ENCODE results near the gene NYAP1.
A peak's percentile ranks its signal among the peaks of the same experiment; 100 is the strongest.

The NYAP1 gene

GRCh38 chr7:100475549-100475948 is 8.2 kb upstream of the NYAP1 start:
- H3K4me3 ChIP-seq (ENCODE audit: low read depth, low read length) = peak overlapping the region; percentile 94
- no peak for TF ChIP-seq CTCF (IDR thresholded peaks at IDR 0.05; ENCODE audit: low read depth, low read length)

GRCh38 chr7:100476101-100476780 is 7.5 kb upstream of the NYAP1 start:
- peak overlapping the region; percentile 94 for H3K4me3 ChIP-seq (ENCODE audit: low read depth, low read length)
- no peak for TF ChIP-seq CTCF (IDR thresholded peaks at IDR 0.05; ENCODE audit: low read depth, low read length)

- H3K4me3 ChIP-seq (ENCODE audit: low read depth, low read length) = peak overlapping the region; percentile 94
- 0 out of 2 replicates have a peak, but pooled peaks have one; percentile 10 for TF ChIP-seq CTCF (IDR thresholded peaks at IDR 0.05; ENCODE audit: low read depth, low read length)
Measured at GRCh38 chr7:100476903-100477870, 6.5 kb upstream of the NYAP1 start.

GRCh38 chr7:100477871-100478267 is 5.9 kb upstream of the NYAP1 start:
- peak overlapping the region; percentile 94 for H3K4me3 ChIP-seq (ENCODE audit: low read depth, low read length)
- TF ChIP-seq CTCF (IDR thresholded peaks at IDR 0.05; ENCODE audit: low read depth, low read length) = no peak

- peak within 1 kb of the TSS; percentile 94 for H3K4me3 ChIP-seq (ENCODE audit: low read depth, low read length)
- no peak for TF ChIP-seq CTCF (IDR thresholded peaks at IDR 0.05; ENCODE audit: low read depth, low read length)
Measured at GRCh38 chr7:100478958-100479660, 4.6 kb upstream of the NYAP1 start, which contains the start of gene TSC22D4. TSC22D4 (minus strand) TSS chr7:100479214; CDS start chr7:100478038, 1,176 bp downstream.

- no peak for TF ChIP-seq CTCF (IDR thresholded peaks at IDR 0.05; ENCODE audit: low read depth, low read length)
- H3K4me3 ChIP-seq (ENCODE audit: low read depth, low read length) = no peak overlapping the region
Measured at GRCh38 chr7:100481466-100481865, 2.3 kb upstream of the NYAP1 start.
